GM18505 (cell line): Measurements from ENCODE around the gene CEACAM16.
"Not testable (repeated sequence)": the region's sequence is repeated elsewhere in the genome, so short reads cannot be mapped to it uniquely, and the experiment has no call there.

Experiments used
- ATAC-seq: cut with Tn5 transposase; IDR thresholded peaks from one replicate; pipeline ENCODE4 v1.9.1; 2021; ENCODE audit not compliant: unreplicated experiment
- POLR2A ChIP-seq: IDR thresholded peaks from 4 replicates; pipeline ENCODE4 v1.6.1; 2011; ENCODE audit warnings: borderline replicate concordance; ENCODE audit not compliant: insufficient read depth, insufficient read length; ENCODE audit errors: extremely low read depth

CEACAM16 gene

DNA sequence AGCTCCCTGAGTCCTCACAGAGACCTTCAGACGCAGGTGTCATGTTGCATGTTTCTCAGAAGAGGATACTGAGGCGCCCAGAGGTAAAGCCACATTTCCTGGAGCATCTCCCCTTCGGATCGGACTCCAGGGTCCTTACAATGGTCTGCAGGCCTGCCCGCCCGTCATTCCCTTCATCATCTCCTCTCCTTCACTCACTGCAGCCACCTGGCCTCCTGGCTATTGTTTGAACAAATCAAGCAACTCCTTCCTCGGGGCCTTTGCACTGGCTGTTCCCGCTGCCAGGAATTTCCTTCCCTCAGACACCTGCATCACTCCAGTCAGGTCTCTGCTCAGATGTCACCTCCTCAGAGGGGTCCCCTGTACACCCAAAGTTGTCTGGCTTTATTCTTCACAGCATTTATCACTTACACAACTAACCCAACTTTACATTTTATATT lies 20.3 kb downstream of the CEACAM16 start:
- ATAC-seq: no peak
- no peak for TF ChIP-seq POLR2A

GRCh38 chr19:44720396-44720795 lies 21.4 kb downstream of the CEACAM16 start:
- ATAC-seq: not testable (repeated sequence)

DNA sequence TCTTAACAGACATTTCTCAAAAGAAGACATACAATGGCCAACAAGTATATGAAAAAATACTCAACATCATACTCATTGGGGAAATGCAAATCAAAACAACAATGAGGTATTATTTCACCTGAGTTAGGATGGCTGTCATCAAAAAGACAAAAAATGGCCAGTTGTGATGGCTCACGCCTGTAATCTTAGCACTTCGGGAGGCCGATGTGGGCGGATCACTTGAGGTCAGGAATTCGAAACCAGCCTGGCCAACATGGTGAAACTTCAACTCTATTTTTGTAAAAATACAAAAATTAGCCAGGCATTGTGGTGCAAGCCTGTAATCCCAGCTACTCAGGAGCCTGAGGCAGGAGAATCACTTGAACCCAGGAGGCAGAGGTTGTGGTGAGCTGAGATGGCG lies 22.0 kb downstream of the CEACAM16 start:
- no peak for TF ChIP-seq POLR2A
- no peak for ATAC-seq

- not testable (repeated sequence) for ATAC-seq
These were observed 22.4 kb downstream of the CEACAM16 start for GRCh38 chr19:44721369-44721768.

DNA sequence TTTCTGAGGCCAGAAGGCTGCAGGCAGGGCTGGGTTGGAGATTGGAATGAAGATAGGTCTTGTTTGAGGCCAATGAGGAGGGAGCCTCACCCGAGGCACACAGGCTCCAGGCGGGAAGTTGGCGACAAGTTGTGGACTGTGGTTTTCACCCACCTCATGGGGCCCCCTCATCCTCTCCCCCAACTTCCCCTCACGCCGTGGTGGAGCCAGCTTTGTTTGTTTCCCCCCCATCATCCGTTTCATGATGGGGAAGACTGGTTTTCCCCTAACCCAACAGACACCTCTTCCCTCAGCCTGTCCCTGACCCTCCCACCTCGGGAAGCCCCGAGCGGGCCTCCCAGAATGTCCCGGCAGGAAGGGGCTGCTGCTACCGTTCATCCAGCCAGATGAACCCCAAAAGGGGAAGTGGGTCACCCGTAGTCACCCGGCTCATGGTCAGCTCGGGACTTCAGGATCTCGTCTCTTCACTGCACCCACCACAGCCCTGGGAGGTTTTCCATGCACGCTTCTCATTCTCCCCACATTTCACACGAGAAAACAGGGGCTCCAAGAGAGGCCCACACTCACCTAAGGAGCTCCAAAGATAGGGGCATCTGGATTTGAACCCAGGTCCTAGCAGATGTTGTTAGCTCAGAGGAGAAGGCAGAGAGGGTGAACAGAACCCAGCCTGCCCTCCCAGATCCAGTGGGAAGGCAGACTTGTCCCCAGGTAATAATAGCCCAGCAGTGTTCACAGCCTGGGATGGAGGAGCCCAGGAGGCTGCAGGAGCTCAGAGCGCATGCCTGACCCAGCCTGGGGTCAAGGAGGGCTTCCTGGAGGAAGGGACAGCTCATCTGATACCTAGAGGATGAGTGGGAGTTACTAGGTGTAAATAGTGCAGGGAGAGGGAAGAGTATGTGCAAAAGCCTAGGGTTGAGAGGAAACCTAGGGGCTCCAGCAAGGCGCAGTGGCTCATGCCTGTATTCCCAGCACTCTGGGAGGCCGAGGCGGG lies 23.5 kb downstream of the CEACAM16 start:
- no peak for ATAC-seq
- no peak for TF ChIP-seq POLR2A

DNA sequence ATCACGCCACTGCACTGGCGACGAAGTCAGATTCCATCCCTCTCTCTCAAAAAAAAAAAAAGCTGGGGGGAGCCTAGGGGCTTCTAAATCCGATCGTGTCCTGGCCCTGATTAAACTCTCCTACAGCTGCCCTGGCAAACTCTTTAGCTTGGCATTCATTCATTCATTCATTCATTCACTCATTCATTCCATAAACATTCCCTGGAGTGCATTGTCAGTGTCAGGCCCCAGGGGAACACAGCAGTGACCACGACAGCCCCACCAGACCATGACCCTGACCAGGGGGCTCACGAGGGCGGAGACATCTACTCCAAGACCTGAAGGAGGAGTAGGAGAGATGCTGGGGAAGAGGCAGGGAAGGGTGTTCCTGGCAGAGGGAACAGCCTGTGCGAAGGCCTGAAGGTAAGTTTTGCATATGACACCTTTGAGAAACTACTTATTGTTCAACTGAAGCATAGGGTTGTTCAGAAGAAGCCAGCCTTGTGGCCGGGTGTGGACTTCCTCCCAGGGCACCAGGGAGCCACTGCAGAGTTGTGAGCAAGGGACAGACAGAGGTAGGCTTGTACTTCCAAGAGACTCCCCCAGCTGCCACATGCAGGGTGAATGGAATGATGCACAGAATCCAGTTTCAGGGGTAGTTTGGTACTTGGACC lies 24.5 kb downstream of the CEACAM16 start:
- peak; percentile 35 for ATAC-seq
- no peak for TF ChIP-seq POLR2A

- TF ChIP-seq POLR2A: no peak
- peak; percentile 47 for ATAC-seq
These were observed 25.0 kb downstream of the CEACAM16 start for GRCh38 chr19:44723952-44724319.

GRCh38 chr19:44725251-44725650 lies 26.3 kb downstream of the CEACAM16 start:
- no peak for TF ChIP-seq POLR2A

GRCh38 chr19:44725684-44726083 lies 26.7 kb downstream of the CEACAM16 start:
- TF ChIP-seq POLR2A: no peak
- ATAC-seq: no peak

More at GRCh38 chr19:44725251-44725650, 26.3 kb downstream of the CEACAM16 start:
- no peak for ATAC-seq

- ATAC-seq: no peak
- TF ChIP-seq POLR2A: no peak
These were observed 27.5 kb downstream of the CEACAM16 start for GRCh38 chr19:44726465-44726864.

DNA sequence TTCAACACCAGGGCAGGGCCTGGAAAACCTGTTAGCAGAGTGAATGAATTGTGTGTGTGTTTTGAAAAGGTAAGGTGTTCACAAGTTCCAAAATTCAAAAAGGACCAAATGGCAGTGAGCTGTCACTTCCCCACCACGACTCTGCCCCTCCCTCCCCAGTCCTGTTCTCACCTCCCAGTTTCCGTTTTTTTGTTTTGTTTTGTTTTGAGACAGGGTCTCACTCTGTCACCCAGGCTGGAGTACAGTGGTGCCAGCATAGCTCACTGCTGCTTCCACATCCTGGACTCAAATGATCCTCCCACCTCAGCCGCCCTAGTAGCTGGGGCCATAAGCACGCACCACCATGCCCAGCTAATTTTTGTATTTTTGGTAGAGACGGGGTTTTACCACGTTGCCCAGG lies 29.2 kb downstream of the CEACAM16 start:
- no peak for ATAC-seq
- TF ChIP-seq POLR2A: no peak

- no peak for TF ChIP-seq POLR2A
- no peak for ATAC-seq
These were observed 30.6 kb downstream of the CEACAM16 start for GRCh38 chr19:44729516-44730033.

GRCh38 chr19:44731081-44731480 lies 32.1 kb downstream of the CEACAM16 start:
- no peak for TF ChIP-seq POLR2A
- ATAC-seq: no peak

GRCh38 chr19:44731622-44732021 lies 32.7 kb downstream of the CEACAM16 start:
- ATAC-seq: no peak
- TF ChIP-seq POLR2A: no peak

- TF ChIP-seq POLR2A: no peak
- no peak for ATAC-seq
These were observed 33.5 kb downstream of the CEACAM16 start for GRCh38 chr19:44732235-44733014.
